Testis (tissue), 3 donors: ENCODE results near the gene ANO10. TPM values are rescaled to one million over a fixed set of nuclear protein-coding genes. Genes with fewer than 3 reads are reported as not detected.
A peak's percentile ranks its signal among the peaks of the same experiment; 100 is the strongest.

Source experiments
- DNase-seq: peaks from one replicate; pipeline ENCODE4 v3.0.0-alpha.2; 2019
- H3K27ac ChIP-seq, 2 donors: fragments of 200-600 bp; sonication (generic); one replicate each; pipeline ENCODE4 v1.5.1; 2019
- H3K27me3 ChIP-seq: fragments of 200-600 bp; sonication (generic); one replicate; pipeline ENCODE4 v1.5.1; 2019
- H3K36me3 ChIP-seq: fragments of 200-600 bp; sonication (generic); one replicate; pipeline ENCODE4 v1.5.1; 2017; ENCODE audit warnings: low read depth; ENCODE audit errors: missing control alignments
- H3K4me1 ChIP-seq: fragments of 200-600 bp; sonication (generic); one replicate; pipeline ENCODE4 v1.5.1; 2019
- H3K4me3 ChIP-seq, 2 donors: fragments of 200-600 bp; sonication (generic); one replicate each; pipeline ENCODE4 v1.5.1; 2017 to 2019
- H3K9me3 ChIP-seq: fragments of 200-600 bp; sonication (generic); one replicate; pipeline ENCODE4 v1.5.1; 2017
- CTCF ChIP-seq, 3 experiments: fragments of 450-650 bp in 2 of 3; fragments of 200-600 bp in 1 of 3; sonication (generic) in 1 of 3; IDR thresholded peaks; one replicate each; pipeline ENCODE4 v1.5.1; 2016 to 2019; ENCODE audit warnings: antibody characterized with exemption in 3 of 3, mild to moderate bottlenecking in 2 of 3, moderate library complexity in 1 of 3
- POLR2A ChIP-seq: fragments of 450-650 bp; IDR thresholded peaks from one replicate; pipeline ENCODE4 v1.6.1; 2017; ENCODE audit warnings: antibody characterized with exemption, mild to moderate bottlenecking, moderate library complexity
- WGBS, 2 donors: methylation state at CpG; one replicate each; pipeline ENCODE4 v1.1.5; 2018; 5-methylcytosine and 5-hydroxymethylcytosine counted together
- intact Hi-C: fragments of 100-400 bp; cut with DNase I; formaldehyde crosslinking; loops from one replicate; pipeline ENCODE4 v1.15.1; 2023; ENCODE audit warnings: low total_unique reads
- polyA plus RNA-seq: library from polyadenylated mRNA; stranded (reverse); fragments of 350-450 nt; fragmentation: Illumina TruSeq; extraction: RNeasy Lipid Tissue Mini Kit (QIAGEN cat#74804); gene quantifications from one replicate; pipeline ENCODE4 v1.2.3, GENCODE V29; 2014; ENCODE audit warnings: low read depth, low replicate concordance; ENCODE audit not compliant: insufficient read depth
- total RNA-seq, 2 donors: library from RNA; depleted of rRNA; stranded (reverse); fragments of >200 nt; gene quantifications; one replicate each; pipeline ENCODE4 v1.2.3, GENCODE V29; 2016

The ANO10 gene
- total and polyA plus RNA-seq, 3 donors from 2014 or later, result 19.9 to 26.3 (median 25.0) TPM

- Histone ChIP-seq H3K9me3 (no peaks in the 10 kb centered on the region), H3K36me3 (no peaks in the 10 kb centered on the region), H3K27ac (no peak overlapping the region), H3K4me1 (no peaks in the 10 kb centered on the region), H3K27me3 (no peaks in the 10 kb centered on the region), H3K4me3 (no peak overlapping the region)
- no peak for TF ChIP-seq POLR2A
- no peak for TF ChIP-seq CTCF (IDR thresholded peaks at IDR 0.05)
- no peak for DNase-seq
- intact Hi-C loops, result no loop called here
- WGBS, 2 donors, result 87 to 95% methylated on average over 6 of the region's 6 CpGs
Measured at GRCh38 chr3:43399034-43399433, 222.8 kb downstream of the ANO10 start.

- H3K27me3 ChIP-seq, result no peaks in the 10 kb centered on the region
- TF ChIP-seq CTCF (IDR thresholded peaks at IDR 0.05), result no peak
- no peak for TF ChIP-seq POLR2A
- H3K4me3 ChIP-seq, result no peak overlapping the region
- whole genome bisulfite sequencing, 2 donors, result 45 to 50% methylated on average over 2 of the region's 2 CpGs
- intact Hi-C loops, result no loop called here
- no peaks in the 10 kb centered on the region for H3K9me3 ChIP-seq
- H3K36me3 ChIP-seq, result no peaks in the 10 kb centered on the region
- H3K4me1 ChIP-seq, result no peaks in the 10 kb centered on the region
- H3K27ac ChIP-seq, result no peak overlapping the region
- no peak for DNase-seq
Measured at GRCh38 chr3:43394041-43394554, 227.7 kb downstream of the ANO10 start.

- H3K9me3 ChIP-seq, result no peaks in the 10 kb centered on the region
- H3K27ac ChIP-seq, result no peak overlapping the region
- no peak for DNase-seq
- intact Hi-C loops, result no loop called here
- H3K36me3 ChIP-seq, result no peaks in the 10 kb centered on the region
- no peaks in the 10 kb centered on the region for H3K4me1 ChIP-seq
- TF ChIP-seq POLR2A (no peak), CTCF (IDR thresholded peaks at IDR 0.05) (no peak)
- H3K27me3 ChIP-seq, result no peaks in the 10 kb centered on the region
- WGBS, 2 donors, result 43 to 53% methylated on average over 1 of the region's 1 CpG
- H3K4me3 ChIP-seq, result no peak overlapping the region
Measured at GRCh38 chr3:43391621-43392020, 230.2 kb downstream of the ANO10 start.

GRCh38 chr3:43390255-43390588 lies 231.6 kb downstream of the ANO10 start:
- 95 to 100% methylated on average over 1 of the region's 1 CpG for WGBS, 2 donors
- DNase-seq, result no peak
- Histone ChIP-seq H3K4me3 (no peak overlapping the region), H3K9me3 (no peaks in the 10 kb centered on the region), H3K4me1 (no peaks in the 10 kb centered on the region), H3K36me3 (no peaks in the 10 kb centered on the region), H3K27me3 (no peaks in the 10 kb centered on the region), H3K27ac (peak overlapping the region in 1 of 2 donors; percentile 47)
- intact Hi-C loops, result no loop called here
- TF ChIP-seq POLR2A (no peak), CTCF (IDR thresholded peaks at IDR 0.05) (no peak)
